ENCODE results near the gene CAMK1D. TPM values are rescaled to one million over a fixed set of nuclear protein-coding genes. Genes with fewer than 3 reads are reported as not detected.

The CAMK1D gene
- total RNA-seq, 1 experiment from 2014 or later: 0.63 TPM

DNA sequence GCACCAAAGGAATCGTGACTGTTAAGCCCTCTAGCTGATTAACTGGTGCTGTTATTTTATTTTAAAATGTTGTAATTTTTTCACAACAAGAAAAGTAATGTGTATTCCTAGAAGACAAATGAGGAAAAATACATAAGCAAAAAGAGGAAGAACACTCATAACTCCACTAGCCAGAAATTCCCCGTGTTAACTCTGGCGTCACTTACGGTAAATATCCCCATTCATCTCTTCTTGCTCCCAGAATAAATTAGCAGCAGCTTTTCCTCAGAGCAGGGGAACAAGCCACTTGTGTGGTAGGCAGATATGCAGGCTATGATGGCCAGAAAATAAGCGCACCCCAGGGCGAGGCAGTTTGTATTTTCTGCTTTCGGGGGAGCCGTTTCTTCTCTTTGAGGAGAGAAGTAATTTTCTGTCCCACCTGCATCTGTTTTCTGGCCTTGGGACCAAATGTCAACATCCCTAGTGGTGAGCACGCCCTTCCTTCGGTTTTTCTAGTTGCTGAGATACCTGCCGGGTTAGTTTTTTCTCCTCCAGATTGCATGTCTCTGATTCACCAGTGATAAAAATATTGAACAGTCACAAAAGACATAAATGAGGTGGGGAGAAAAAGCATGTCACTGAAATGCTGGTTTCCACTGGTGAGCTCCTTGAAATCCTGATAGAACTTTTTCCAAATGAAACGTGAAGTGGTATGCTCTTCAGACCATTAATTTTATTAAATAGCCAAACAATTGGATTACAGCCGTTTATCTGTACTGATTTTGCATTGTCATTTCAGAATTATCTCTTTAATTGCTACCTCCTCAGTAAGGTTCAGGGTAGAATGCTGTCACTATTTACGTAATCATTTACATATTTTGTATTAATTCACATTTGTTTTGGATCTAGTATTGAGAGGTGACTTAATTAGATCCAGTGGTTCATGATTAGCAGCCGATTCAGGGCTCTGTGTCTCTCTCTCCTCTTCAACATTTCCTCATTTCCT, 268.1 kb downstream of the CAMK1D start:
- no peak for DNase-seq
- Histone ChIP-seq H2AFZ (ENCODE audit: low read length) (no peak overlapping the region), H3K9me3 (ENCODE audit: low read length) (no peaks in the 10 kb centered on the region), H3K4me3 (ENCODE audit: low read length) (no peak overlapping the region), H3K36me3 (ENCODE audit: insufficient read depth, low read length) (no peaks in the 10 kb centered on the region), H3K9ac (ENCODE audit: low read length) (no peak overlapping the region), H3K27me3 (ENCODE audit: low read length) (no peaks in the 10 kb centered on the region), H3K4me2 (ENCODE audit: low read depth, low read length, poor library complexity, severe bottlenecking) (no peak overlapping the region), H3K79me2 (ENCODE audit: low read length) (no peaks in the 10 kb centered on the region), H3K4me1 (ENCODE audit: low read length) (no peaks in the 10 kb centered on the region), H4K20me1 (ENCODE audit: insufficient read depth, low read depth, low read length) (no peaks in the 10 kb centered on the region), H3K9me2 (replicated peaks; ENCODE audit: insufficient read depth, low read length) (no peaks in the 10 kb centered on the region), H3K27ac (ENCODE audit: low read length) (no peak overlapping the region)

DNA sequence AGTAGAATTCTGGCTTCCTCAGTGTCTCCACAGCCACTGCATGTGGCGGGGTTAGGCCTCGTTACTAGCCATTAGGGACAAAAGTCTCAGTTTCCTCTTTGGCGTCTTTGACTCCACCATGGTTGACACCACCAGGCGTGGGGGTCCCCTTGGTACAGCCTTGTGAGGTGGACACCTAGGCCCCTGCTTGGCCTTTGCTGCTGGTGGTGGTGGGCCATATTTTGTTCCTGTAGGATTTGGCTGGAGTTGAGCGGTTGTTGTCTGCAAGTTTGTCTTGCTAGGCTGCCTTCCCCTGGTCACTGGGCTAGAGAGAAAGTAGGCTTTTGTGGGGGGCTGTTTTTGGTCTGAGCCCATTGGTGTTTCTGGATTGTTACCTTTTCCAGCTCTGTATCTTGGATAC, 272.7 kb downstream of the CAMK1D start:
- H3K9me2 ChIP-seq (replicated peaks; ENCODE audit: insufficient read depth, low read length): no peaks in the 10 kb centered on the region
- no peak overlapping the region for H3K9ac ChIP-seq (ENCODE audit: low read length)
- H3K36me3 ChIP-seq (ENCODE audit: insufficient read depth, low read length): no peaks in the 10 kb centered on the region
- H3K27me3 ChIP-seq (ENCODE audit: low read length): no peaks in the 10 kb centered on the region
- H2AFZ ChIP-seq (ENCODE audit: low read length): no peak overlapping the region
- no peak for DNase-seq
- no peak overlapping the region for H3K27ac ChIP-seq (ENCODE audit: low read length)
- no peak overlapping the region for H3K4me2 ChIP-seq (ENCODE audit: low read depth, low read length, poor library complexity, severe bottlenecking)
- H3K4me3 ChIP-seq (ENCODE audit: low read length): no peak overlapping the region
- no peaks in the 10 kb centered on the region for H4K20me1 ChIP-seq (ENCODE audit: insufficient read depth, low read depth, low read length)
- H3K9me3 ChIP-seq (ENCODE audit: low read length): no peaks in the 10 kb centered on the region
- no peaks in the 10 kb centered on the region for H3K4me1 ChIP-seq (ENCODE audit: low read length)
- no peaks in the 10 kb centered on the region for H3K79me2 ChIP-seq (ENCODE audit: low read length)

DNA sequence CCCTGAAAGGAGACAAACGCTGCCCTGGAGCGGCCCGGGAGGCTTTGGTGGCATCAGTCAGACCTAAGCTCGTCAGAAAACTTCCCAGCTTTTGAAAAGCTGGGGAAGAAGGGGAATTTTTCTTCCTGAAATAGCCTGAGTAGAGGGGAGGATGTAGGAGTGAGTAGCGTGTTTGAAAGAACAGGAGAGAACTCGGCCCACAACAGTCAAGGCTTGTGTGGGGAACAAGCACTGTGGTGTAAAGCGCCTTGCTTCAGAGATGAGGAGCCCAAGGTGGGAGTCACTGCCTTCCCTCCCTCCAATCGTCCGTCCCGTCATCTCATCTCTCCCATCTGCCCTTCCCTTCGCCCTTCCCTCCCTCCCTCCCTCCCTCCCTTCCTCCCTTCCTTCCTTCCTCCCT, 273.3 kb downstream of the CAMK1D start:
- Histone ChIP-seq H3K9me3 (ENCODE audit: low read length) (no peaks in the 10 kb centered on the region), H4K20me1 (ENCODE audit: insufficient read depth, low read depth, low read length) (no peaks in the 10 kb centered on the region), H3K36me3 (ENCODE audit: insufficient read depth, low read length) (no peaks in the 10 kb centered on the region), H3K79me2 (ENCODE audit: low read length) (no peaks in the 10 kb centered on the region), H3K4me2 (ENCODE audit: low read depth, low read length, poor library complexity, severe bottlenecking) (no peak overlapping the region), H3K9me2 (replicated peaks; ENCODE audit: insufficient read depth, low read length) (no peaks in the 10 kb centered on the region), H3K9ac (ENCODE audit: low read length) (no peak overlapping the region), H3K27ac (ENCODE audit: low read length) (no peak overlapping the region), H3K4me3 (ENCODE audit: low read length) (no peak overlapping the region), H3K4me1 (ENCODE audit: low read length) (no peaks in the 10 kb centered on the region), H3K27me3 (ENCODE audit: low read length) (no peaks in the 10 kb centered on the region), H2AFZ (ENCODE audit: low read length) (no peak overlapping the region)
- no peak for DNase-seq

DNA sequence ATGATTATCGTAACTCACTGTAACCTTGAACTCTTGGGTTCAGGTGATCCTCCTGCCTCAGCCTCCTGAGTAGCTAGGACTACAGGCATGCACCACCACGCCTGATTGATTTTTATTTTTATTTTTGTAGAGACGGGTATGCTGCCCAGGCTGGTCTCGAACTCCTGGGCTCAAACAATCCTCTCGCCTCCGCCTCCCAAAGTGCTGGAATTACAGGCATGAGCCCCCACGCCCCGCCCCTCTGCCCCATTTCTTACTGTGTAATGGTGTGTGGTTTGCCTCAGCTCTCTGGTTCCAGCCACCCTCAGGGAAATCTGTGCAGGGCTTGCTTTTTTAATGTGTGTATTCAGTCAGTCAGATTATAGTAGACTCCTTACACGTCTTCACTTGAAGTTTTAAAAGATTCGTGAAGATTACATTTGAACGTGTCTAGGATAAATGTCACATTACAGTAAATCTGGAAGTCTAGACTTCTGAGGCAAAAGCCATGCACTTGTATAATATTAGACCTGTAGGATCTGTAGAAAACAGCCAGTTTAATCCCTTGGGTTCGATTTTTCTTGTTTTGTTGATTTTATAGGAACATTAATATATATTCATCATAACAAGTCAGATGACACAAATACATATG, 276.2 kb downstream of the CAMK1D start:
- Histone ChIP-seq H3K9me3 (ENCODE audit: low read length) (no peaks in the 10 kb centered on the region), H3K4me3 (ENCODE audit: low read length) (no peak overlapping the region), H3K9ac (ENCODE audit: low read length) (no peak overlapping the region), H3K27ac (ENCODE audit: low read length) (no peak overlapping the region), H3K9me2 (replicated peaks; ENCODE audit: insufficient read depth, low read length) (no peaks in the 10 kb centered on the region), H3K36me3 (ENCODE audit: insufficient read depth, low read length) (no peaks in the 10 kb centered on the region), H4K20me1 (ENCODE audit: insufficient read depth, low read depth, low read length) (no peaks in the 10 kb centered on the region), H3K79me2 (ENCODE audit: low read length) (no peaks in the 10 kb centered on the region), H3K27me3 (ENCODE audit: low read length) (no peaks in the 10 kb centered on the region), H3K4me2 (ENCODE audit: low read depth, low read length, poor library complexity, severe bottlenecking) (no peak overlapping the region), H2AFZ (ENCODE audit: low read length) (no peak overlapping the region), H3K4me1 (ENCODE audit: low read length) (no peaks in the 10 kb centered on the region)
- DNase-seq: no peak

DNA sequence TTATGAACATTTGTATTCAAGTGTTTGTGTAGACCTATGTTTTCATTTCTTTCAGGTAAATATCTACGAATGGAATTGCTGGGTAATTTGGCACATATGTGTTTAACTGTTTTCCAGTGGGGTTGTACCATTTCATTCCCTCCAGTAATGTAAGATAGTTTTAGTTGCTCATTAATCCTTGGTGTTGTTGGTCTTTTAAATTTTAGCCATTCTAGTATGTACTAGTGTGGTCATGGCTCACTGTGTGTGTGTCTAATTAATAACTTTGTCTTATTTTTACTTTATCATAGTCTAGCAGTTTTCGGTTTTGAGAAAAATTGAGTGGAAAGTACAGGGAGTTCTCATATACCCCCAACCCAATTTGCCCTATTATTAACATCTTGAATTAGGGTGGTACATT, 278.8 kb downstream of the CAMK1D start:
- DNase-seq: no peak
- H3K4me1 ChIP-seq (ENCODE audit: low read length): no peaks in the 10 kb centered on the region
- H3K9ac ChIP-seq (ENCODE audit: low read length): no peak overlapping the region
- no peaks in the 10 kb centered on the region for H3K9me2 ChIP-seq (replicated peaks; ENCODE audit: insufficient read depth, low read length)
- no peaks in the 10 kb centered on the region for H4K20me1 ChIP-seq (ENCODE audit: insufficient read depth, low read depth, low read length)
- no peaks in the 10 kb centered on the region for H3K79me2 ChIP-seq (ENCODE audit: low read length)
- no peaks in the 10 kb centered on the region for H3K36me3 ChIP-seq (ENCODE audit: insufficient read depth, low read length)
- H3K4me2 ChIP-seq (ENCODE audit: low read depth, low read length, poor library complexity, severe bottlenecking): no peak overlapping the region
- H2AFZ ChIP-seq (ENCODE audit: low read length): no peak overlapping the region
- no peaks in the 10 kb centered on the region for H3K9me3 ChIP-seq (ENCODE audit: low read length)
- no peaks in the 10 kb centered on the region for H3K27me3 ChIP-seq (ENCODE audit: low read length)
- no peak overlapping the region for H3K4me3 ChIP-seq (ENCODE audit: low read length)
- H3K27ac ChIP-seq (ENCODE audit: low read length): no peak overlapping the region

DNA sequence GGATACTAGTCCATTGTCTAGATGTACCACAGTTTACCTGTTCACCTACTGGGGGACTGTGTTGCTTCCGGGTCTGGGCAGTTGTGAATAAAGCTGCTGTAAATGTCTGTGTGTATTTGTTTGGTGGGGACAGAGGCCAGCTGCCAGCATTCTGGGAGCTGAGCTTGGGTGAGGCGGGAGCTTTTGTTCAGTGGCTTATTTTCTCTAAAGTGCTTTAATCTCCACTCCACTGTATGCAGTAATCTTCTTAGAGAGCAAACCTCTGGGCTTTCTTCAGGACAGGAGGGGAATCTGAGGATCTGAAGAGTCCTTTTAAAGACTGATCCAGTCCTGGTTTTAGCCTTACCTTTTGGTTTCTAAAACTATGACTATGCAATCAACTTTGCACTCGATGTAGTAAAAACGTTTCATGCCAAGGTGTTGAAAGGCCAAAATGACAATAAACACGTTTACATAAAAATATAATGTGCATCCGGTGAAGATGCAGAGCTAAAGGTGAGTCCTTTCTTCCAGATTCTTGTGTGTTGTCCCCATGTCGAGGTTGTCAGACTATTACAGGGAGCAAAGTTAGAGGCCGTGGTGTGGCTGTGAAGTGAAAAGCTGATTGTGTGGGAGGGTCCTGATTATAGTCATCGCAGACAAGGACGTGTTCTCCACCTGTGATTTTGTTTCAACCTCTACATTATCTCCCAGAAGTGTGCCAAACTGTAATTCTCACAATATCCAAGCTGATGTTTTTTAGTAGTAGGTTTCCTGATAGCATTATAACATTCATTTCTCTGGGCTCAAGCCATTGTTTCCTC, 279.8 kb downstream of the CAMK1D start:
- Histone ChIP-seq H4K20me1 (ENCODE audit: insufficient read depth, low read depth, low read length) (no peaks in the 10 kb centered on the region), H3K4me3 (ENCODE audit: low read length) (no peak overlapping the region), H3K27ac (ENCODE audit: low read length) (no peak overlapping the region), H3K9me2 (replicated peaks; ENCODE audit: insufficient read depth, low read length) (no peaks in the 10 kb centered on the region), H3K4me2 (ENCODE audit: low read depth, low read length, poor library complexity, severe bottlenecking) (no peak overlapping the region), H2AFZ (ENCODE audit: low read length) (no peak overlapping the region), H3K4me1 (ENCODE audit: low read length) (no peaks in the 10 kb centered on the region), H3K36me3 (ENCODE audit: insufficient read depth, low read length) (no peaks in the 10 kb centered on the region), H3K9me3 (ENCODE audit: low read length) (no peaks in the 10 kb centered on the region), H3K79me2 (ENCODE audit: low read length) (no peaks in the 10 kb centered on the region), H3K9ac (ENCODE audit: low read length) (no peak overlapping the region), H3K27me3 (ENCODE audit: low read length) (no peaks in the 10 kb centered on the region)
- no peak for DNase-seq

DNA sequence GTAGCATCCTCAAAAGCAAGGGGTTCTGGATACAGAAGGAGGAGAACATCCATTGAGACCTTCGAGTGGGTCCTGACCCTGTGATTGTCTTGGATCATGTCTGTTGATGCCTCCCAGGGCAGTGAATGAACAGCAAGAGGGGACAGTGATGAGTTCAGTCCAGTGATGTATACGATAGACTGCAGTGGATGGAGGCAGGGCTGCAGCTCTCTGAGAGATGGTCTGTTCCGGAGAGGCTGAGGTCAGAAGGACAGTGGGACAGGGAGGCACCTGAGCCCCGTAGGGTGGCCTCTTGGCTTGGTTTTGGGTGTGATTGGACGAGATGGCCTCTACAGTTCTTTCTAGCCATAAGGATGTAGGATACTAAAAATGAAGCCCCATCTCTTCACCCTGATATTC, 280.4 kb downstream of the CAMK1D start:
- no peaks in the 10 kb centered on the region for H3K79me2 ChIP-seq (ENCODE audit: low read length)
- H3K4me1 ChIP-seq (ENCODE audit: low read length): no peaks in the 10 kb centered on the region
- H2AFZ ChIP-seq (ENCODE audit: low read length): no peak overlapping the region
- H4K20me1 ChIP-seq (ENCODE audit: insufficient read depth, low read depth, low read length): no peaks in the 10 kb centered on the region
- no peaks in the 10 kb centered on the region for H3K36me3 ChIP-seq (ENCODE audit: insufficient read depth, low read length)
- no peak for DNase-seq
- no peak overlapping the region for H3K9ac ChIP-seq (ENCODE audit: low read length)
- no peaks in the 10 kb centered on the region for H3K9me3 ChIP-seq (ENCODE audit: low read length)
- no peak overlapping the region for H3K4me3 ChIP-seq (ENCODE audit: low read length)
- H3K9me2 ChIP-seq (replicated peaks; ENCODE audit: insufficient read depth, low read length): no peaks in the 10 kb centered on the region
- H3K27me3 ChIP-seq (ENCODE audit: low read length): no peaks in the 10 kb centered on the region
- H3K27ac ChIP-seq (ENCODE audit: low read length): no peak overlapping the region
- H3K4me2 ChIP-seq (ENCODE audit: low read depth, low read length, poor library complexity, severe bottlenecking): no peak overlapping the region

DNA sequence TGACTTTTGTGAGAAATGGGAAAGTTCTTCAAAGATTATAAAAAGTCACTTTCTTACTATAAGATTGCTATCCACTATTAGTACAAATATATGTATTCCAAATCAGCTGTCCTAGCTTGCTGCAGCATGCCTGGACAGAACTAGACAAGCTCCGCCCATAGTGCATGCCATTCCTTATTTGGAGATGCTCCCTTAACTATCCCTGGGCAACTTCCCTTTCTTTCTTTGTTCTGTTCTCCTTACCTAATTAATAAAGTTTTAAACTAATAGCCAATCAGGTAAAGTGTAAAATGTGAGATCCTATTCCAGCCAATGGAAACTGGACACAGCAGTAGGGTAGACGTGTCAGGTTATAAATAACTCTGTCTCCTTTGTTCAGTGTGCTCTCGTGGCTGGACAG, 281.9 kb downstream of the CAMK1D start:
- Histone ChIP-seq H3K27ac (ENCODE audit: low read length) (no peak overlapping the region), H3K27me3 (ENCODE audit: low read length) (no peaks in the 10 kb centered on the region), H3K9me2 (replicated peaks; ENCODE audit: insufficient read depth, low read length) (no peaks in the 10 kb centered on the region), H3K79me2 (ENCODE audit: low read length) (no peaks in the 10 kb centered on the region), H3K36me3 (ENCODE audit: insufficient read depth, low read length) (no peaks in the 10 kb centered on the region), H3K9ac (ENCODE audit: low read length) (no peak overlapping the region), H3K4me2 (ENCODE audit: low read depth, low read length, poor library complexity, severe bottlenecking) (no peak overlapping the region), H2AFZ (ENCODE audit: low read length) (no peak overlapping the region), H3K4me1 (ENCODE audit: low read length) (no peaks in the 10 kb centered on the region), H3K4me3 (ENCODE audit: low read length) (no peak overlapping the region), H4K20me1 (ENCODE audit: insufficient read depth, low read depth, low read length) (no peaks in the 10 kb centered on the region), H3K9me3 (ENCODE audit: low read length) (no peaks in the 10 kb centered on the region)
- no peak for DNase-seq
